Measurements from ENCODE around the gene MED12L.

The MED12L gene

GRCh38 chr3:151133175-151133574 is 47.7 kb downstream of the MED12L start:
- H2AFZ ChIP-seq (ENCODE audit: low read length) = no peak overlapping the region
- peak overlapping the region; percentile 90 for H3K4me2 ChIP-seq (ENCODE audit: low read depth, low read length, poor library complexity, severe bottlenecking)
- no peaks in the 10 kb centered on the region for H3K9me2 ChIP-seq (replicated peaks; ENCODE audit: low read depth, low read length)
- peaks cover 21% of the 10 kb centered on the region for H3F3A ChIP-seq (ENCODE audit: low read depth)
- no peaks in the 10 kb centered on the region for H4K20me1 ChIP-seq (ENCODE audit: insufficient read depth, low read length, poor library complexity, severe bottlenecking)
- H3K27me3 ChIP-seq (ENCODE audit: insufficient read depth, low read length, poor library complexity, severe bottlenecking) = no peaks in the 10 kb centered on the region
- H3K9me3 ChIP-seq (ENCODE audit: insufficient read depth, low read depth, low read length) = 0 out of 2 replicates have a peak, but pooled peaks cover 6% of the 10 kb centered on the region
- peaks cover 37% of the 10 kb centered on the region for H3K79me2 ChIP-seq (ENCODE audit: insufficient read depth, low read length)
- H3K9ac ChIP-seq (ENCODE audit: low read depth, low read length, poor library complexity, severe bottlenecking) = peak overlapping the region; percentile 57
- no peak overlapping the region for H3K4me3 ChIP-seq (ENCODE audit: low read length, poor library complexity, severe bottlenecking)
- no peak for TF ChIP-seq CTCF (conservative IDR thresholded peaks at IDR 0.05; ENCODE audit: low read length)
- TF ChIP-seq EZH2phosphoT487 (IDR thresholded peaks at IDR 0.05; ENCODE audit: borderline replicate concordance) = no peak
- peaks cover 49% of the 10 kb centered on the region for H3K4me1 ChIP-seq (ENCODE audit: insufficient read depth, low read length, poor library complexity, severe bottlenecking)
- H3K36me3 ChIP-seq (ENCODE audit: insufficient read depth, low read length) = peaks cover 49% of the 10 kb centered on the region

- peaks cover 47% of the 10 kb centered on the region for H3K36me3 ChIP-seq (ENCODE audit: insufficient read depth, low read length)
- H4K20me1 ChIP-seq (ENCODE audit: insufficient read depth, low read length, poor library complexity, severe bottlenecking) = no peaks in the 10 kb centered on the region
- peaks cover 21% of the 10 kb centered on the region for H3F3A ChIP-seq (ENCODE audit: low read depth)
- peak overlapping the region; percentile 90 for H3K4me2 ChIP-seq (ENCODE audit: low read depth, low read length, poor library complexity, severe bottlenecking)
- 0 out of 2 replicates have a peak, but pooled peaks cover 6% of the 10 kb centered on the region for H3K9me3 ChIP-seq (ENCODE audit: insufficient read depth, low read depth, low read length)
- H3K4me1 ChIP-seq (ENCODE audit: insufficient read depth, low read length, poor library complexity, severe bottlenecking) = peaks cover 46% of the 10 kb centered on the region
- peak overlapping the region; percentile 57 for H3K9ac ChIP-seq (ENCODE audit: low read depth, low read length, poor library complexity, severe bottlenecking)
- H2AFZ ChIP-seq (ENCODE audit: low read length) = no peak overlapping the region
- TF ChIP-seq CTCF (conservative IDR thresholded peaks at IDR 0.05; ENCODE audit: low read length) = no peak
- no peak for TF ChIP-seq EZH2phosphoT487 (IDR thresholded peaks at IDR 0.05; ENCODE audit: borderline replicate concordance)
- H3K27me3 ChIP-seq (ENCODE audit: insufficient read depth, low read length, poor library complexity, severe bottlenecking) = no peaks in the 10 kb centered on the region
- no peaks in the 10 kb centered on the region for H3K9me2 ChIP-seq (replicated peaks; ENCODE audit: low read depth, low read length)
- peaks cover 37% of the 10 kb centered on the region for H3K79me2 ChIP-seq (ENCODE audit: insufficient read depth, low read length)
- no peak overlapping the region for H3K4me3 ChIP-seq (ENCODE audit: low read length, poor library complexity, severe bottlenecking)
Measured at GRCh38 chr3:151133917-151134450, 48.5 kb downstream of the MED12L start.

GRCh38 chr3:151135541-151136337 is 50.3 kb downstream of the MED12L start:
- Histone ChIP-seq H3K4me3 (ENCODE audit: low read length, poor library complexity, severe bottlenecking) (peak overlapping the region; percentile 57), H2AFZ (ENCODE audit: low read length) (no peak overlapping the region), H3K9ac (ENCODE audit: low read depth, low read length, poor library complexity, severe bottlenecking) (peak overlapping the region; percentile 85), H4K20me1 (ENCODE audit: insufficient read depth, low read length, poor library complexity, severe bottlenecking) (no peaks in the 10 kb centered on the region), H3K27me3 (ENCODE audit: insufficient read depth, low read length, poor library complexity, severe bottlenecking) (no peaks in the 10 kb centered on the region), H3K9me2 (replicated peaks; ENCODE audit: low read depth, low read length) (no peaks in the 10 kb centered on the region), H3F3A (ENCODE audit: low read depth) (peaks cover 21% of the 10 kb centered on the region), H3K36me3 (ENCODE audit: insufficient read depth, low read length) (peaks cover 45% of the 10 kb centered on the region), H3K79me2 (ENCODE audit: insufficient read depth, low read length) (peaks cover 48% of the 10 kb centered on the region), H3K4me2 (ENCODE audit: low read depth, low read length, poor library complexity, severe bottlenecking) (peak overlapping the region; percentile 90), H3K9me3 (ENCODE audit: insufficient read depth, low read depth, low read length) (0 out of 2 replicates have a peak, but pooled peaks cover 6% of the 10 kb centered on the region), H3K4me1 (ENCODE audit: insufficient read depth, low read length, poor library complexity, severe bottlenecking) (peaks cover 51% of the 10 kb centered on the region)
- TF ChIP-seq EZH2phosphoT487 (IDR thresholded peaks at IDR 0.05; ENCODE audit: borderline replicate concordance) (no peak), CTCF (conservative IDR thresholded peaks at IDR 0.05; ENCODE audit: low read length) (peak; percentile 41)

All from Loucy (cell line).